GM23338 (cell line): ENCODE data around the gene C18orf54.

Experiments used
- CREB1 ChIP-seq: fragments of 250-450 bp; sonication (Bioruptor Pico); IDR thresholded peaks from 2 replicates; pipeline ENCODE4 v1.5.0; 2020; ENCODE audit warnings: low read depth, mild to moderate bottlenecking, moderate library complexity
- CTCF ChIP-seq, 2 experiments: fragments of 200-600 bp in 1 of 2; sonication (generic) in 1 of 2; conservative IDR thresholded peaks; 2 replicates each; pipeline versions ENCODE4 v1.5.1 to v1.6.1; 2016 to 2017; ENCODE audit warnings: antibody characterized with exemption in 2 of 2, low read depth in 2 of 2, mild to moderate bottlenecking in 2 of 2, moderate library complexity in 1 of 2
- EZH2 ChIP-seq: fragments of 200-600 bp; sonication (generic); IDR thresholded peaks from one replicate; pipeline ENCODE4 v1.8.0; 2017; ENCODE audit warnings: antibody characterized with exemption, mild to moderate bottlenecking, low read depth; ENCODE audit not compliant: unreplicated experiment
- EZH2phosphoT487 ChIP-seq: fragments of 200-600 bp; sonication (generic); IDR thresholded peaks from one replicate; pipeline ENCODE4 v1.8.1; 2018; ENCODE audit warnings: antibody characterized with exemption; ENCODE audit not compliant: unreplicated experiment
- POLR2AphosphoS5 ChIP-seq: IDR thresholded peaks from 2 replicates; pipeline ENCODE4 v1.6.1; 2016; ENCODE audit warnings: antibody characterized with exemption, low read depth
- REST ChIP-seq: IDR thresholded peaks from one replicate; pipeline ENCODE4 v1.6.1; 2018; ENCODE audit warnings: antibody characterized with exemption; ENCODE audit not compliant: unreplicated experiment

DNA sequence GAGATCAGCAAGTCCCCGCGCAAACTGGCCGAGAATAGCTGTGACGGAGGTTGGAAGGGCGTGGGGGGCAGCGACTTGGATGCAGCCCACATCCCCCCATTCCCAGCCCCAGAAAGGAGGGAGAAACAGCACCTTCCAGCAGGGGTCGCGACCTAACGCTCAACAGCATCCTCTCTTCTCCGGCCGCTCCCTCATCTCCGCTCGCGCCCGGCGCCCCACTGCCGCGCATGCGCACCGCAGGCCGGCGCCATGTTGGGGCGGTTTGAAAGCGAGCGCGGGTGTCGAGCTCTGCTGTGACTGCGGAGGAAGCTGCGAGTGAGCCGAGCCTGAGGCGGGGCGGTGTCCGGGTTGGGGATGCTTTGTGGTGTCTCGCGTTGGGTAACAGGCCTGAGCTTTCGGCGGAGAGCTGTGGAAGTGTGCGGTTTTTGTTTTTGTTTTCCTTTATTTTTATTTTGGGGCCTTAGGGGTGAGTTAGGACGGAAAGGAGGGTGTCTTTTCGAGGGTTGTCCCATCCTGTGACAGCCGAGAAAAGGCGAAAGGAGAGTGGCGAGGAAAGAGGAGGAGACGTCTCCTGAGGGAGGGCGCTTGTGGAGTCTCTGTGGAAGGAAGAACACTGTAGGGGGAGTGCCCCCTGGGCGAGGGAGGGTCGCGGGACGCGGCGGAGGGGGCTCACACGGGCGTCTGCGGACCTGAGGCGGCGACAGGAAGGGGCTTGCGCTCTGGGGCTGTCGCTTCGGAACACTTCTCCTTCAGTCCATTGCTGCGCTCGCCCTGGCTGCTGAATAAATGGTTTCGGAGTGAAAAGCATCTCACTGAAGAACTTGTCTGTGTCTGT is at the start of gene C18orf54, which contains the start of gene STARD6:
- TF ChIP-seq EZH2 = no peak
- no peak for TF ChIP-seq REST
- peak; percentile 54 to 78 for TF ChIP-seq CTCF (conservative IDR thresholded peaks at IDR 0.05; ENCODE audit: low read depth in 2 of 2)
- TF ChIP-seq CREB1 = 0 out of 2 replicates have a peak, but pooled peaks have one; percentile 28
- TF ChIP-seq EZH2phosphoT487 = no peak
- peak; percentile 88 for TF ChIP-seq POLR2AphosphoS5
